Spleen (tissue), 11 donors: Measurements from ENCODE around the gene FOXD2. TPM values are rescaled to one million over a fixed set of nuclear protein-coding genes. Genes with fewer than 3 reads are reported as not detected.
A peak's percentile ranks its signal among the peaks of the same experiment; 100 is the strongest.

ENCODE experiments used
- DNase-seq: peaks from one replicate; pipeline ENCODE4 v3.0.0-alpha.2; 2020
- H3K27ac ChIP-seq, 8 donors: fragments of 200-600 bp; sonication (generic) in 7 of 8; 1 replicate in 4 of 8; 2 replicates in 4 of 8; pipeline versions ENCODE4 v1.5.0 to v1.8.0; 2016 to 2021; ENCODE audit warnings: inconsistent platforms in 4 of 8, mild to moderate bottlenecking in 4 of 8, moderate library complexity in 1 of 8
- H3K27me3 ChIP-seq, 7 donors: fragments of 200-600 bp; sonication (generic) in 6 of 7; replicated peaks in 1 of 7; 1 replicate in 4 of 7; 2 replicates in 3 of 7; pipeline versions ENCODE4 v1.5.0 to v1.8.0; 2016 to 2021; ENCODE audit warnings: inconsistent platforms in 3 of 7, mild to moderate bottlenecking in 1 of 7
- H3K36me3 ChIP-seq, 6 donors: fragments of 200-600 bp; sonication (generic) in 5 of 6; 1 replicate in 4 of 6; 2 replicates in 2 of 6; pipeline versions ENCODE4 v1.5.0 to v1.8.0; 2016 to 2021; ENCODE audit warnings: inconsistent platforms in 2 of 6
- H3K4me1 ChIP-seq, 6 donors: fragments of 200-600 bp; sonication (generic) in 5 of 6; 1 replicate in 3 of 6; 2 replicates in 3 of 6; pipeline versions ENCODE4 v1.5.0 to v1.8.0; 2016 to 2021; ENCODE audit warnings: inconsistent platforms in 3 of 6
- H3K4me3 ChIP-seq, 8 donors: fragments of 200-600 bp; sonication (generic) in 7 of 8; 1 replicate in 4 of 8; 2 replicates in 4 of 8; pipeline versions ENCODE4 v1.5.0 to v1.8.0; 2016 to 2021; ENCODE audit warnings: inconsistent platforms in 4 of 8, mild to moderate bottlenecking in 4 of 8, moderate library complexity in 2 of 8
- H3K9me3 ChIP-seq, 8 donors: fragments of 200-600 bp; sonication (generic) in 7 of 8; 1 replicate in 4 of 8; 2 replicates in 4 of 8; pipeline versions ENCODE4 v1.5.0 to v1.8.0; 2016 to 2021; ENCODE audit warnings: inconsistent platforms in 4 of 8
- CTCF ChIP-seq, 11 experiments: fragments of 200-600 bp in 7 of 11; fragments of 450-650 bp in 4 of 11; sonication (generic) in 4 of 11; IDR thresholded peaks in 8 of 11; conservative IDR thresholded peaks in 3 of 11; 1 replicate in 7 of 11; 2 replicates in 4 of 11; pipeline versions ENCODE4 v1.4.0 to v1.8.0; 2016 to 2021; ENCODE audit warnings: antibody characterized with exemption in 11 of 11, inconsistent platforms in 4 of 11, mild to moderate bottlenecking in 1 of 11
- POLR2A ChIP-seq, 3 donors: fragments of 450-650 bp; IDR thresholded peaks; one replicate each; pipeline ENCODE4 v1.5.1; 2017; ENCODE audit warnings: antibody characterized with exemption in 3 of 3, mild to moderate bottlenecking in 1 of 3
- POLR2AphosphoS5 ChIP-seq, 3 donors: sonication (generic); formaldehyde crosslinking; IDR thresholded peaks; one replicate each; pipeline ENCODE4 v1.5.1; 2017; ENCODE audit warnings: antibody characterized with exemption in 3 of 3
- WGBS, 5 donors: extraction: QIAGEN DNeasy Blood & Tissue Kit in 3 of 5; methylation state at CpG; one replicate each; pipeline versions ENCODE4 v1.1.5 to v1.1.7; 2013 to 2018; 5-methylcytosine and 5-hydroxymethylcytosine counted together
- intact Hi-C: fragments of 100-400 bp; cut with DNase I; formaldehyde crosslinking; loops from one replicate; pipeline ENCODE4 v1.15.0; 2023; ENCODE audit warnings: low total_unique reads
- polyA plus RNA-seq, 3 donors: library from polyadenylated mRNA; stranded (reverse); fragments of 200-250 nt; gene quantifications; one replicate each; pipeline ENCODE4 v1.2.1, GENCODE V29; 2013
- total RNA-seq, 7 donors: library from RNA; depleted of rRNA in 3 of 7; stranded (reverse); fragments of >200 nt in 3 of 7; fragmentation: NEBNext Ultra II Directional in 4 of 7; extraction: Animal tissue kit (Norgen Biotek cat#: 25700) in 4 of 7; gene quantifications; one replicate each; pipeline versions ENCODE4 v1.1.0 to v1.2.1, GENCODE V29; 2016 to 2021
- donor health status: healthy with polysubstance abuse.
- donor health status: DM: no; HTN: no; CAD: no; lungs with moderate emphysema.
- donor health status: DM: no; HTN: no; CAD: no.
- donor health status: Bipolar disorder and iron deficiency.
- donor health status: healthy.
- donor health status: DM: no; HTN: no; CAD: no.
- donor health status: DM: yes; HTN: yes; CAD: no.

Gene FOXD2
- total and polyA plus RNA-seq, 10 donors = 0.09 to 1.7 (median 0.61) TPM

- Histone ChIP-seq H3K27ac (no peak overlapping the region), H3K9me3 (no peaks in the 10 kb centered on the region), H3K4me3 (no peak overlapping the region), H3K36me3 (no peaks in the 10 kb centered on the region), H3K27me3 (peaks cover 0 to 17% (median 0%) of the 10 kb centered on the region in 7 donors), H3K4me1 (no peaks in the 10 kb centered on the region)
- TF ChIP-seq POLR2A (IDR thresholded peaks at IDR 0.05) (no peak), POLR2AphosphoS5 (IDR thresholded peaks at IDR 0.05) (peak in 1 of 3 donors; percentile 15), CTCF (IDR thresholded peaks at IDR 0.05 in 8 of 11, conservative IDR thresholded peaks at IDR 0.05 in 3 of 11) (no peak)
- intact Hi-C loops = no loop called here
- DNase-seq = no peak
- WGBS, 5 donors = 56 to 71% (median 67%) methylated on average over 5 of the region's 5 CpGs
Observed at GRCh38 chr1:47405697-47406096, 32.1 kb upstream of the FOXD2 start.

DNA sequence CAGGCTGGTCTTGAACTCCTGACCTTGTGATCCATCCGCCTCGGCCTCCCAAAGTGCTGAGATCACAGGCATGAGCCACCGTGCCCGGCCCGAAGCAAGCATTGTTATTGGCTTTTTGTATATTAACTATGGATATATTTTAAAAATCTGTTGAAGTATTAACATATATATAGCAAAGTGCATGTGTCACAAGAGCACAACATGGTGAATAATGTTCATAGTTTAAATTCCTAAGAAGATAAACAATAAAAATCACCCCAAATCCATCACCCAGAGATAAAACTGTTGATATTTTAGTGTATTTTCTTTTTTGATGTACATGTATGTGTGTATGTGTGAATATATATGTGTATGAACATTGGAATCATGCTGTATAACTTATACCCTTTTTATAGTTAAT is 30.9 kb upstream of the FOXD2 start:
- intact Hi-C loops = no loop called here
- H3K4me1 ChIP-seq = no peaks in the 10 kb centered on the region
- WGBS, 5 donors = 88 to 97% (median 93%) methylated on average over 5 of the region's 5 CpGs
- H3K9me3 ChIP-seq = no peaks in the 10 kb centered on the region
- no peak for TF ChIP-seq CTCF (IDR thresholded peaks at IDR 0.05 in 8 of 11, conservative IDR thresholded peaks at IDR 0.05 in 3 of 11)
- TF ChIP-seq POLR2A (IDR thresholded peaks at IDR 0.05) = no peak
- TF ChIP-seq POLR2AphosphoS5 (IDR thresholded peaks at IDR 0.05) = no peak
- DNase-seq = no peak
- no peak overlapping the region for H3K27ac ChIP-seq
- peaks cover 0 to 20% (median 0%) of the 10 kb centered on the region in 7 donors for H3K27me3 ChIP-seq
- no peak overlapping the region for H3K4me3 ChIP-seq
- H3K36me3 ChIP-seq = no peaks in the 10 kb centered on the region

DNA sequence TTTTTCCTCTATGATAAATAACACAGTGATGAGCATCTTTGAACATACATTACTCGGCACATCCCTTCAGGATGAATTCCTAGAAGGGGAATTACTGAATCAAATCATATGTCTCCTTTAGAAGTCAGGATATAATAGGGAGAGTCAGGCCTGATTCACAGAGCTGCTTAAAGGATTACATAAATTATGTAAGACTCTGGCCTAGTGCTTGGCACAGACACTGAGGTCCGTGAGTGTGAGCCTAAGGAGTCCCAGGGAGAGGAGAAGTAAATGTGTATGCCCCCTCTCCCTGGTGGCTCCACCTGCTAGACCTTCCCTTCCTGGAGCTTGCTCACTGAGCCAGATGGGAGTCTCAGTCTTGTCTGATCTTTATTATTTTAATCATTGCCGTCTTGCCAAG is 30.4 kb upstream of the FOXD2 start:
- Histone ChIP-seq H3K9me3 (no peaks in the 10 kb centered on the region), H3K27ac (no peak overlapping the region), H3K4me1 (no peaks in the 10 kb centered on the region), H3K4me3 (no peak overlapping the region), H3K36me3 (no peaks in the 10 kb centered on the region), H3K27me3 (peaks cover 0 to 18% (median 0%) of the 10 kb centered on the region in 7 donors)
- DNase-seq = no peak
- WGBS, 5 donors = 84 to 95% (median 87%) methylated on average over 3 of the region's 3 CpGs
- no peak for TF ChIP-seq POLR2A (IDR thresholded peaks at IDR 0.05)
- TF ChIP-seq POLR2AphosphoS5 (IDR thresholded peaks at IDR 0.05) = no peak
- no peak for TF ChIP-seq CTCF (IDR thresholded peaks at IDR 0.05 in 8 of 11, conservative IDR thresholded peaks at IDR 0.05 in 3 of 11)
- intact Hi-C loops = no loop called here

DNA sequence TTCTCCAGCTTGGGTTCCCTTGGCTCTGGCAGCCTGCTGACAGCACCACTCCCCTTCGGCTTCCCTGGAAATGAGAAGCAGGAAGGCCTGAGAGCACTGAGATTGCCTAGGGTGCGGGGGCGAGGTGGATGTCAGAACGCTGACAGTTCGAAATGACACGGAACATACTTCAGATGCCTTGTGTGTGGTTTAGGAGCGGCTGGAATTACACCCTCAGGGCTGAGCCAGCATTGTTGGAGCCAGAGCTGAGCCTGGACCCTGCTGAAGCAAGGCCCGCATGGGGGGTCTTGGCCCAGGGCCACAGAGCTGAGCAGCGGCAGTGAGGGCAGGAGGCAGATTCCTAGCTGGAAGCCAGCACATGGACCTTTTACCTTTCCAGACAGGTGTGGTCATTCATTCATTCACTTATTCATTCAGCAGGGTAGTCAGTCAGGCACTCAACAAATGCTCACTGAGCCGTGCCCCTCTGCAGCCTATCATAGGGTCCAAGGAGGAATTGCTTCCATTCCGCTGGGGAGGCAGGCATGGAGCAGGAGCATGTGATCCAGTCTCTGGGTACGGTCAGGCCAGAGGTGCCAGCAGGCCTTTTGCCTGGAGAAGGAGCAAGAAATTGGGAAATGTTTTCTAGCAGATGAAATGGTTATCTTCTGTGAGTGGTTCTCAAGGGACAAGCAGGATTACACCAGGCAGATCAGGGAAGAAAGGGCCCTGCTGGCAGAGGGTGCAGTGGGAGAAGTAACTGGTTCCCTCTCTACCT is 28.4 kb upstream of the FOXD2 start:
- Histone ChIP-seq H3K27me3 (peaks cover 0 to 9% (median under 1%) of the 10 kb centered on the region in 7 donors), H3K27ac (no peak overlapping the region), H3K9me3 (no peaks in the 10 kb centered on the region), H3K36me3 (no peaks in the 10 kb centered on the region), H3K4me3 (no peak overlapping the region), H3K4me1 (no peaks in the 10 kb centered on the region)
- DNase-seq = no peak
- TF ChIP-seq CTCF (IDR thresholded peaks at IDR 0.05 in 8 of 11, conservative IDR thresholded peaks at IDR 0.05 in 3 of 11) (no peak), POLR2AphosphoS5 (IDR thresholded peaks at IDR 0.05) (no peak), POLR2A (IDR thresholded peaks at IDR 0.05) (no peak)
- intact Hi-C loops = no loop called here
- WGBS, 5 donors = 71 to 92% (median 83%) methylated on average over 12 of the region's 12 CpGs
